ENCODE data around the gene TARDBP.

DNA sequence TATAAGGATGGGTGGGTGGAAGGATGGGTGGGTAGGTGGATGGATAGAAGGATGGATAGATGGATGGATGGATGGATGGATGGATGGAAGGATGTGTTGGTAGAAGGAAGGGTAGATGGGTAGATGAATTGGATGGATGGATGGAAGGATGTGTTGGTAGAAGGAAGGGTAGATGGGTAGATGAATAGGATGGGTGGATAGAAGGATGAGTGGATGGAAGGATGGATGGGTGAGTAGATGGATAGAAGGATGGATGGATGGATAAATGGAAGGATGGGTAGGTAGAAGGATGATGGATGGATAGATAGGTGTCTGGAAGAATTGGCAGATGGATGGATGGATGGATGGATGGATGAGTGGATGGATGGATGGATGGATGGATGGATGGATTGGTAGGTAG lies 28.6 kb downstream of the TARDBP start:
- TF ChIP-seq POLR2AphosphoS5 (IDR thresholded peaks at IDR 0.05; ENCODE audit: borderline replicate concordance, low read depth, low read length) (no peak), EZH2 (IDR thresholded peaks at IDR 0.05) (no peak), FOXP2 (optimal IDR thresholded peaks at IDR 0.05; ENCODE audit: control extremely low read depth, extremely low read length, insufficient read depth) (no peak)

All from SK-N-MC (cell line).